Mesenchymal stem cell (in vitro differentiated cells and primary cell): ENCODE results near the gene PKLR.

Experiments
- DNase-seq: peaks from one replicate; pipeline ENCODE4 v3.0.0-alpha.2; 2013
- H2AFZ ChIP-seq: one replicate; pipeline ENCODE4 v1.6.1; 2013; ENCODE audit warnings: low read depth, mild to moderate bottlenecking, control low read depth, inconsistent platforms, low read length, moderate library complexity
- H2AK5ac ChIP-seq: 2 replicates; pipeline ENCODE4 v1.6.1; 2013; ENCODE audit warnings: low read length, moderate library complexity, mild to moderate bottlenecking, inconsistent platforms; ENCODE audit not compliant: severe bottlenecking
- H2BK120ac ChIP-seq: one replicate; pipeline ENCODE4 v1.6.1; 2013; ENCODE audit warnings: low read depth, mild to moderate bottlenecking, inconsistent platforms, low read length, moderate library complexity
- H2BK12ac ChIP-seq, 2 experiments: one replicate each; pipeline ENCODE4 v1.6.1; 2013; ENCODE audit warnings: inconsistent platforms in 2 of 2, low read length in 2 of 2, mild to moderate bottlenecking in 2 of 2, moderate library complexity in 2 of 2, control low read depth in 1 of 2
- H2BK15ac ChIP-seq: one replicate; pipeline ENCODE4 v1.6.1; 2013; ENCODE audit warnings: mild to moderate bottlenecking, low read depth, inconsistent platforms; ENCODE audit not compliant: poor library complexity, severe bottlenecking
- H2BK5ac ChIP-seq: 2 replicates; pipeline ENCODE4 v1.6.1; 2013; ENCODE audit warnings: low read depth, mild to moderate bottlenecking, low read length, control low read depth, inconsistent platforms; ENCODE audit not compliant: poor library complexity, severe bottlenecking
- H3K14ac ChIP-seq, 2 experiments: one replicate each; pipeline ENCODE4 v1.6.1; 2013; ENCODE audit warnings: inconsistent platforms in 2 of 2, low read length in 2 of 2, control low read depth in 1 of 2, mild to moderate bottlenecking in 1 of 2, moderate library complexity in 1 of 2
- H3K18ac ChIP-seq, 2 experiments: one replicate each; pipeline ENCODE4 v1.6.1; 2013; ENCODE audit warnings: inconsistent platforms in 2 of 2, low read length in 2 of 2, control low read depth in 1 of 2, low read depth in 1 of 2, mild to moderate bottlenecking in 1 of 2
- H3K23ac ChIP-seq, 2 experiments: one replicate each; pipeline ENCODE4 v1.6.1; 2013; ENCODE audit warnings: inconsistent platforms in 2 of 2, low read length in 2 of 2, mild to moderate bottlenecking in 2 of 2, moderate library complexity in 2 of 2, control low read depth in 1 of 2
- H3K27ac ChIP-seq: 2 replicates; pipeline ENCODE4 v1.5.1; 2013; ENCODE audit warnings: mild to moderate bottlenecking, moderate library complexity, low read length, control low read depth, inconsistent platforms; ENCODE audit not compliant: poor library complexity, severe bottlenecking
- H3K27me3 ChIP-seq, 2 experiments: 2 replicates each; pipeline versions ENCODE4 v1.6.1 to v1.7.0; 2013; ENCODE audit warnings: low read length in 2 of 2, mild to moderate bottlenecking in 2 of 2, moderate library complexity in 2 of 2, control low read depth in 1 of 2, inconsistent platforms in 1 of 2; ENCODE audit not compliant: control insufficient read depth in 1 of 2, insufficient read depth in 1 of 2
- H3K36me3 ChIP-seq, 2 experiments: 2 replicates each; pipeline versions ENCODE4 v1.6.1 to v1.7.0; 2013; ENCODE audit warnings: low read length in 2 of 2, control low read depth in 1 of 2, inconsistent platforms in 1 of 2, low read depth in 1 of 2, mild to moderate bottlenecking in 1 of 2; ENCODE audit not compliant: insufficient read depth in 2 of 2, control insufficient read depth in 1 of 2
- H3K4ac ChIP-seq, 2 experiments: one replicate each; pipeline ENCODE4 v1.6.1; 2013; ENCODE audit warnings: inconsistent platforms in 2 of 2, low read length in 2 of 2, mild to moderate bottlenecking in 2 of 2, moderate library complexity in 2 of 2, control low read depth in 1 of 2, low read depth in 1 of 2
- H3K4me1 ChIP-seq: 2 replicates; pipeline ENCODE4 v1.6.1; 2013; ENCODE audit warnings: low read depth, low read length, control low read depth; ENCODE audit not compliant: control insufficient read depth, insufficient read depth
- H3K4me2 ChIP-seq: 2 replicates; pipeline ENCODE4 v1.6.1; 2013; ENCODE audit warnings: low read length, mild to moderate bottlenecking, inconsistent platforms; ENCODE audit not compliant: poor library complexity, severe bottlenecking
- H3K4me3 ChIP-seq, 2 experiments: 2 replicates each; pipeline versions ENCODE4 v1.5.1 to v1.7.0; 2013; ENCODE audit warnings: low read length in 2 of 2, mild to moderate bottlenecking in 2 of 2, control low read depth in 1 of 2, low read depth in 1 of 2; ENCODE audit not compliant: insufficient read depth in 1 of 2
- H3K79me1 ChIP-seq: replicated peaks from 2 replicates; pipeline ENCODE4 v1.6.1; 2013; ENCODE audit warnings: mild to moderate bottlenecking, control low read depth, low read length, inconsistent platforms; ENCODE audit not compliant: poor library complexity, severe bottlenecking
- H3K9ac ChIP-seq: 2 replicates; pipeline ENCODE4 v1.7.0; 2013; ENCODE audit warnings: mild to moderate bottlenecking, low read length, moderate library complexity
- H3K9me3 ChIP-seq: 2 replicates; pipeline ENCODE4 v1.7.0; 2013; ENCODE audit warnings: mild to moderate bottlenecking, low read length; ENCODE audit not compliant: control insufficient read depth
- H4K8ac ChIP-seq: one replicate; pipeline ENCODE4 v1.6.1; 2013; ENCODE audit warnings: inconsistent platforms, mild to moderate bottlenecking, low read length, moderate library complexity
- H4K91ac ChIP-seq: one replicate; pipeline ENCODE4 v1.6.1; 2013; ENCODE audit warnings: mild to moderate bottlenecking, low read length, inconsistent platforms
- WGBS: methylation state at CpG from one replicate; pipeline ENCODE4 v1.1.7; 2013; ENCODE audit warnings: mixed read lengths; 5-methylcytosine and 5-hydroxymethylcytosine counted together

The PKLR gene

GRCh38 chr1:155269381-155269780 is 31.9 kb downstream of the PKLR start:
- no peak overlapping the region for H4K91ac ChIP-seq
- no peak overlapping the region for H2BK12ac ChIP-seq
- DNase-seq, result no peak
- no peaks in the 10 kb centered on the region for H3K27me3 ChIP-seq
- no peak overlapping the region for H2BK15ac ChIP-seq
- H3K4me3 ChIP-seq, result no peak overlapping the region
- H3K18ac ChIP-seq, result no peak overlapping the region
- no peak overlapping the region for H3K4me2 ChIP-seq
- H2AFZ ChIP-seq, result no peak overlapping the region
- peaks cover 51 to 69% of the 10 kb centered on the region in 2 experiments for H3K36me3 ChIP-seq
- H3K27ac ChIP-seq, result no peak overlapping the region
- no peaks in the 10 kb centered on the region for H3K9me3 ChIP-seq
- 98% methylated on average over 21 of the region's 21 CpGs for WGBS
- peaks cover 26% of the 10 kb centered on the region for H3K79me1 ChIP-seq
- no peak overlapping the region for H3K23ac ChIP-seq
- H3K14ac ChIP-seq, result no peak overlapping the region
- no peak overlapping the region for H2AK5ac ChIP-seq
- H3K9ac ChIP-seq, result no peak overlapping the region
- H4K8ac ChIP-seq, result no peak overlapping the region
- H3K4me1 ChIP-seq, result peaks cover 3% of the 10 kb centered on the region
- H3K4ac ChIP-seq, result no peak overlapping the region
- no peak overlapping the region for H2BK120ac ChIP-seq
- no peak overlapping the region for H2BK5ac ChIP-seq

- H3K18ac ChIP-seq, result no peak overlapping the region
- no peak overlapping the region for H3K4me3 ChIP-seq
- no peaks in the 10 kb centered on the region for H3K9me3 ChIP-seq
- H3K4ac ChIP-seq, result no peak overlapping the region
- no peak overlapping the region for H3K4me2 ChIP-seq
- H3K36me3 ChIP-seq, result peaks cover 58 to 77% of the 10 kb centered on the region in 2 experiments
- no peak for DNase-seq
- H2BK12ac ChIP-seq, result no peak overlapping the region
- WGBS, result 97% methylated on average over 14 of the region's 21 CpGs
- no peak overlapping the region for H4K91ac ChIP-seq
- H3K27me3 ChIP-seq, result no peaks in the 10 kb centered on the region
- no peak overlapping the region for H2AFZ ChIP-seq
- H3K4me1 ChIP-seq, result no peaks in the 10 kb centered on the region
- no peak overlapping the region for H3K27ac ChIP-seq
- no peak overlapping the region for H2BK120ac ChIP-seq
- H3K79me1 ChIP-seq, result peaks cover 26% of the 10 kb centered on the region
- H3K23ac ChIP-seq, result no peak overlapping the region
- no peak overlapping the region for H2BK15ac ChIP-seq
- H2AK5ac ChIP-seq, result no peak overlapping the region
- no peak overlapping the region for H2BK5ac ChIP-seq
- H4K8ac ChIP-seq, result no peak overlapping the region
- H3K14ac ChIP-seq, result no peak overlapping the region
- H3K9ac ChIP-seq, result peak overlapping the region; percentile 47
Measured at GRCh38 chr1:155268630-155269029, 32.6 kb downstream of the PKLR start.

GRCh38 chr1:155267373-155267772 is 33.9 kb downstream of the PKLR start:
- no peak for DNase-seq
- Histone ChIP-seq H3K9ac (peak overlapping the region; percentile 47), H4K8ac (no peak overlapping the region), H4K91ac (no peak overlapping the region), H2BK120ac (no peak overlapping the region), H3K79me1 (peaks cover 26% of the 10 kb centered on the region), H3K4ac (no peak overlapping the region), H3K23ac (no peak overlapping the region), H2BK15ac (no peak overlapping the region), H3K27ac (no peak overlapping the region), H2AFZ (no peak overlapping the region), H2AK5ac (no peak overlapping the region), H3K4me3 (no peak overlapping the region), H3K4me2 (no peak overlapping the region), H3K36me3 (peaks cover 65 to 88% of the 10 kb centered on the region in 2 experiments), H3K9me3 (no peaks in the 10 kb centered on the region), H3K18ac (no peak overlapping the region), H2BK5ac (no peak overlapping the region), H3K27me3 (no peaks in the 10 kb centered on the region), H3K14ac (no peak overlapping the region), H2BK12ac (no peak overlapping the region), H3K4me1 (no peaks in the 10 kb centered on the region)
- WGBS, result 100% methylated on average over 2 of the region's 2 CpGs

GRCh38 chr1:155266553-155266952 is 34.7 kb downstream of the PKLR start:
- no peak overlapping the region for H2BK12ac ChIP-seq
- no peak overlapping the region for H3K23ac ChIP-seq
- H3K4ac ChIP-seq, result no peak overlapping the region
- peaks cover 26% of the 10 kb centered on the region for H3K79me1 ChIP-seq
- H3K4me1 ChIP-seq, result peaks cover 1% of the 10 kb centered on the region
- no peak overlapping the region for H2AK5ac ChIP-seq
- no peak overlapping the region for H3K4me2 ChIP-seq
- no peak overlapping the region for H3K18ac ChIP-seq
- H4K91ac ChIP-seq, result no peak overlapping the region
- no peak for DNase-seq
- no peak overlapping the region for H3K14ac ChIP-seq
- H3K9me3 ChIP-seq, result no peaks in the 10 kb centered on the region
- WGBS, result 90% methylated on average over 4 of the region's 6 CpGs
- no peaks in the 10 kb centered on the region for H3K27me3 ChIP-seq
- no peak overlapping the region for H3K9ac ChIP-seq
- H3K4me3 ChIP-seq, result no peak overlapping the region
- no peak overlapping the region for H2AFZ ChIP-seq
- no peak overlapping the region for H4K8ac ChIP-seq
- no peak overlapping the region for H3K27ac ChIP-seq
- H3K36me3 ChIP-seq, result peaks cover 65 to 85% of the 10 kb centered on the region in 2 experiments
- H2BK120ac ChIP-seq, result no peak overlapping the region
- no peak overlapping the region for H2BK15ac ChIP-seq
- H2BK5ac ChIP-seq, result no peak overlapping the region
